PC-3 (cell line): Measurements from ENCODE around the gene UMODL1.

Source experiments
- EZH2 ChIP-seq: fragments of 300-600 bp; sonication (generic); IDR thresholded peaks from one replicate; pipeline ENCODE4 v1.6.1; 2017; ENCODE audit warnings: antibody characterized with exemption, mild to moderate bottlenecking, low read length; ENCODE audit not compliant: unreplicated experiment
- EZH2phosphoT487 ChIP-seq: fragments of 300-600 bp; sonication (generic); IDR thresholded peaks from 2 replicates; pipeline ENCODE4 v1.6.1; 2018; ENCODE audit warnings: mild to moderate bottlenecking, antibody characterized with exemption, low read length, borderline replicate concordance
- TF ChIP-seq, protein P1 (sequence below): fragments of 300-600 bp; sonication (generic); conservative IDR thresholded peaks from 2 replicates; pipeline ENCODE4 v1.5.1; 2017; ENCODE audit warnings: antibody characterized with exemption, low read depth, mild to moderate bottlenecking, low read length

DNA sequence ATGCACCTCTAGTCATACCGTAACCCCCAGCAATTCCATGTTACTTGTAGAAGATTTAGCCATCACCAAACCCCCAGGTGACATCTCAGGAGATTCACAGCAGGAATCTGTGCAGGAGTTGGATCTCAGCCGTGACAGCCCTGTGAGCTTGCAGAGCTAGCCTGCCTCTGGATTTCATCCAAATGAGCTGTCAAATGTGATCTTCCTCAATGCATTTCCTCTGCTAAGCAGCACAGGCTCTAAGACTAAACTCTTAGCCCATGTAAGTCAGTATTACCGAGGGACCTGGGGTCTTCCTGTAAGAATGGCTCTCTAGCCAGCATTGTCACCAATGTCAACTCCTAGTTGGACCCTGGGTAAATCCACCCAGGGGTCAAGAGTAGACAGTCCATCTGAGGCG, 41.7 kb downstream of the UMODL1 start:
- TF ChIP-seq, protein P1, sequence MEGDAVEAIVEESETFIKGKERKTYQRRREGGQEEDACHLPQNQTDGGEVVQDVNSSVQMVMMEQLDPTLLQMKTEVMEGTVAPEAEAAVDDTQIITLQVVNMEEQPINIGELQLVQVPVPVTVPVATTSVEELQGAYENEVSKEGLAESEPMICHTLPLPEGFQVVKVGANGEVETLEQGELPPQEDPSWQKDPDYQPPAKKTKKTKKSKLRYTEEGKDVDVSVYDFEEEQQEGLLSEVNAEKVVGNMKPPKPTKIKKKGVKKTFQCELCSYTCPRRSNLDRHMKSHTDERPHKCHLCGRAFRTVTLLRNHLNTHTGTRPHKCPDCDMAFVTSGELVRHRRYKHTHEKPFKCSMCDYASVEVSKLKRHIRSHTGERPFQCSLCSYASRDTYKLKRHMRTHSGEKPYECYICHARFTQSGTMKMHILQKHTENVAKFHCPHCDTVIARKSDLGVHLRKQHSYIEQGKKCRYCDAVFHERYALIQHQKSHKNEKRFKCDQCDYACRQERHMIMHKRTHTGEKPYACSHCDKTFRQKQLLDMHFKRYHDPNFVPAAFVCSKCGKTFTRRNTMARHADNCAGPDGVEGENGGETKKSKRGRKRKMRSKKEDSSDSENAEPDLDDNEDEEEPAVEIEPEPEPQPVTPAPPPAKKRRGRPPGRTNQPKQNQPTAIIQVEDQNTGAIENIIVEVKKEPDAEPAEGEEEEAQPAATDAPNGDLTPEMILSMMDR = no peak
- TF ChIP-seq EZH2 (no peak), EZH2phosphoT487 (no peak)
